GM12878 (cell line): ENCODE results near the gene NKIRAS2. TPM values are rescaled to one million over a fixed set of nuclear protein-coding genes. Genes with fewer than 3 reads are reported as not detected.

Source experiments
- ATAC-seq: fragments of 200-7000 bp; cut with Tn5 transposase; 3 replicates; pipeline ENCODE4 v1.9.1; 2020; ENCODE audit warnings: mild to moderate bottlenecking, moderate library complexity
- BruUV-seq: library from RNA; stranded (reverse); fragments of 400-500 nt; replicated peaks from 2 replicates; lab custom pipeline; 2021; lab: Mats Ljungman, UMichigan
- CTCF ChIA-PET: fragments of 300-600 bp; sonication (Branson Sonifier 250); formaldehyde crosslinking; extraction: SDS; loops from one replicate; lab custom pipeline; 2021; ENCODE audit warnings: inconsistent platforms; lab: Yijun Ruan, JAX
- POLR2A ChIA-PET: fragments of 350-600 bp; formaldehyde crosslinking; extraction: SDS; loops from one replicate; lab custom pipeline; 2021; ENCODE audit warnings: inconsistent platforms; lab: Charles Lee
- RAD21 ChIA-PET: fragments of 300-600 bp; sonication (Branson Sonifier 250); formaldehyde crosslinking; loops from one replicate; lab custom pipeline; 2023; ENCODE audit warnings: antibody characterized with exemption; ENCODE audit not compliant: unreplicated experiment; lab: Charles Lee
- SMC1A ChIA-PET: fragments of 300-600 bp; sonication (Branson Sonifier 250); formaldehyde crosslinking; loops from one replicate; lab custom pipeline; 2023; ENCODE audit not compliant: unreplicated experiment, uncharacterized antibody; lab: Charles Lee
- DNase-seq: peaks from one replicate; pipeline ENCODE4 v3.0.0-alpha.2; 2011; ENCODE audit warnings: low read depth, low spot score
- FAIRE-seq: peaks from 3 replicates; lab custom pipeline; 2011; peaks lifted over from hg19 to GRCh38; lab: Jason Lieb, UNC
- H2AFZ ChIP-seq: 2 replicates; pipeline ENCODE4 v1.6.0; 2011; ENCODE audit warnings: low read depth, low read length, control low read depth; ENCODE audit not compliant: control insufficient read depth
- H3K27ac ChIP-seq: 2 replicates; pipeline ENCODE4 v1.5.1; 2011; ENCODE audit warnings: control low read depth; ENCODE audit not compliant: control insufficient read depth, insufficient read depth
- H3K27me3 ChIP-seq, 2 experiments: replicated peaks in 1 of 2; 2 replicates each; pipeline versions ENCODE4 v1.6.0 to v1.6.1; 2011; ENCODE audit warnings: low read length in 1 of 2; ENCODE audit not compliant: control insufficient read depth in 2 of 2, insufficient read depth in 2 of 2
- H3K36me3 ChIP-seq, 2 experiments: 2 replicates each; pipeline ENCODE4 v1.5.1; 2011; ENCODE audit warnings: low read length in 1 of 2; ENCODE audit not compliant: control insufficient read depth in 2 of 2, insufficient read depth in 2 of 2
- H3K4me1 ChIP-seq: 2 replicates; pipeline ENCODE4 v1.6.1; 2011; ENCODE audit warnings: mild to moderate bottlenecking, low read length, moderate library complexity, mixed read lengths; ENCODE audit not compliant: control insufficient read depth, insufficient read depth
- H3K4me2 ChIP-seq: 2 replicates; pipeline ENCODE4 v1.6.0; 2011; ENCODE audit warnings: control low read depth; ENCODE audit not compliant: control insufficient read depth, insufficient read depth
- H3K4me3 ChIP-seq: fragments of 200-600 bp; sonication (generic); 2 replicates; pipeline ENCODE4 v1.5.1; 2016
- H3K79me2 ChIP-seq: 2 replicates; pipeline ENCODE4 v1.6.0; 2011; ENCODE audit warnings: low read length; ENCODE audit not compliant: control insufficient read depth, insufficient read depth
- H3K9ac ChIP-seq: 2 replicates; pipeline ENCODE4 v1.8.0; 2011; ENCODE audit warnings: low read length, control low read depth, mixed read lengths; ENCODE audit not compliant: control insufficient read depth, insufficient read depth
- H3K9me3 ChIP-seq: replicated peaks from 3 replicates; pipeline ENCODE4 v1.5.1; 2011; ENCODE audit warnings: mild to moderate bottlenecking, low read length; ENCODE audit not compliant: control insufficient read depth, insufficient read depth
- H4K20me1 ChIP-seq: 2 replicates; pipeline ENCODE4 v1.6.0; 2011; ENCODE audit not compliant: control insufficient read depth, insufficient read depth
- CTCF ChIP-seq, 3 experiments: IDR thresholded peaks in 2 of 3; conservative IDR thresholded peaks in 1 of 3; 2 replicates each; pipeline ENCODE4 v1.5.1; 2011; ENCODE audit warnings: low read depth in 3 of 3, low read length in 3 of 3, mild to moderate bottlenecking in 3 of 3, control low read depth in 2 of 3, moderate library complexity in 2 of 3, inconsistent platforms in 1 of 3, mixed read lengths in 1 of 3; ENCODE audit not compliant: control insufficient read depth in 2 of 3, insufficient read depth in 1 of 3; ENCODE audit errors: extremely low read depth in 1 of 3
- MYC ChIP-seq: IDR thresholded peaks from 2 replicates; pipeline ENCODE4 v1.6.1; 2011; ENCODE audit warnings: mild to moderate bottlenecking, low read length, moderate library complexity, inconsistent platforms; ENCODE audit not compliant: insufficient read depth, insufficient replicate concordance, insufficient read length, severe bottlenecking
- YY1 ChIP-seq: IDR thresholded peaks from 2 replicates; pipeline ENCODE4 v1.6.1; 2011; ENCODE audit warnings: low read depth, mild to moderate bottlenecking, low read length
- WGBS: methylation state at CpG from one replicate; pipeline ENCODE4 v1.1.6; 2016; ENCODE audit warnings: low lambda C conversion rate; ENCODE audit not compliant: insufficient replicate concordance, insufficient coverage; ENCODE audit errors: missing lambda C conversion rate; 5-methylcytosine and 5-hydroxymethylcytosine counted together
- in situ Hi-C: fragments of 300-500 bp; cut with MboI; formaldehyde crosslinking; loops from 9 replicates; pipeline ENCODE4 v1.14.3; 2018; ENCODE audit warnings: mixed read lengths
- intact Hi-C: fragments of 100-400 bp; cut with micrococcal nuclease; formaldehyde crosslinking; loops from one replicate; pipeline ENCODE4 v1.14.2; 2022; ENCODE audit not compliant: unreplicated experiment
- polyA plus RNA-seq, 11 experiments: library from polyadenylated mRNA; depleted of rRNA in 4 of 11; unstranded in 6 of 11; stranded (reverse) in 5 of 11; fragments of >200 nt; fragmentation: Nextera tagmentation in 4 of 11; fragmentation: Illumina TruSeq in 1 of 11; extraction: Ambion mirVana in 4 of 11; extraction: Trizol in 1 of 11; gene quantifications; 1 replicate in 1 of 11; 2 replicates in 10 of 11; pipeline versions ENCODE4 v1.2.1 to v1.2.3, GENCODE V29; 2011 to 2016; ENCODE audit warnings: inconsistent platforms in 2 of 11, missing spikeins in 2 of 11, low read depth in 1 of 11
- total RNA-seq, 4 experiments: library from RNA; depleted of rRNA in 3 of 4; stranded (reverse); fragments of >200 nt in 3 of 4; fragmentation: Illumina TruSeq in 1 of 4; extraction: Trizol in 1 of 4; gene quantifications; 2 replicates each; pipeline versions ENCODE4 v1.2.1 to v1.2.3, GENCODE V29; 2013 to 2021

Gene NKIRAS2
- total and polyA plus RNA-seq, 10 of the 15 experiments (the other 5 are each of a cell fraction or from before 2014, with no cell fraction given), result 6.4 to 49.7 (median 27.2) TPM

GRCh38 chr17:42027961-42028790 lies 8.3 kb downstream of the NKIRAS2 start:
- H3K9ac ChIP-seq, result no peak overlapping the region
- no peaks in the 10 kb centered on the region for H3K27me3 ChIP-seq
- POLR2A ChIA-PET, result interaction anchor here (0.6 kb wide), 2 partner anchors 37 to 86 kb away, joined by 4 read pairs; no protein-coding TSS in a partner anchor
- SMC1A ChIA-PET, result interaction anchor here (0.7 kb wide), 1 partner anchor 88 kb away, joined by 4 read pairs; no protein-coding TSS in a partner anchor
- 52% methylated on average over 14 of the region's 19 CpGs for WGBS
- no peak overlapping the region for H3K4me3 ChIP-seq
- intact Hi-C loops, result loop anchor here (5.0 kb wide), 2 partner anchors 34 to 74 kb away; no protein-coding TSS in a partner anchor
- H3K4me1 ChIP-seq, result peaks cover 13% of the 10 kb centered on the region
- no peak for FAIRE-seq
- TF ChIP-seq MYC, result no peak
- TF ChIP-seq CTCF (IDR thresholded peaks at IDR 0.05 in 2 of 3, conservative IDR thresholded peaks at IDR 0.05 in 1 of 3; ENCODE audit: control insufficient read depth in 2 of 3, extremely low read depth in 1 of 3, insufficient read depth in 1 of 3, low read depth in 3 of 3, low read length in 3 of 3), result peak in 2 of 3 experiments; percentile 23 to 24; a peak in 1 of 6 replicates
- no peak for TF ChIP-seq YY1
- TF ChIP-seq, all 136 proteins: peak for 1
- Histone ChIP-seq H3K9me3 (no peaks in the 10 kb centered on the region), H3K79me2 (no peaks in the 10 kb centered on the region), H3K27ac (no peak overlapping the region), H3K36me3 (peaks cover 0 to 13% of the 10 kb centered on the region in 2 experiments; a peak in 2 of 4 replicates), H2AFZ (no peak overlapping the region), H4K20me1 (no peaks in the 10 kb centered on the region), H3K4me2 (no peak overlapping the region)
- CTCF ChIA-PET, result interaction anchor here (0.7 to 10.1 kb wide), 6 partner anchors 8 to 178 kb away, joined by 3 to 83 read pairs (median 6); partner anchors contain the start of gene DNAJC7
- DNase-seq (no peak), ATAC-seq (no peak)
- in situ Hi-C loops, result no loop called here
- BruUV-seq, result no TSS peak
- RAD21 ChIA-PET, result interaction anchor here (0.8 kb wide), 1 partner anchor 62 kb away, joined by 5 read pairs; the partner anchor contains the start of gene CNP
